H9 (cell line): ENCODE measurements around the gene SLC35E3. TPM values are rescaled to one million over a fixed set of nuclear protein-coding genes. Genes with fewer than 3 reads are reported as not detected.
"Not testable (repeated sequence)": the region's sequence is repeated elsewhere in the genome, so short reads cannot be mapped to it uniquely, and the experiment has no call there.

Experiments used
- DNase-seq: peaks from one replicate; pipeline ENCODE4 v3.0.0-alpha.2; 2017
- H2AFZ ChIP-seq: one replicate; pipeline ENCODE4 v1.6.1; 2013; ENCODE audit warnings: mild to moderate bottlenecking, low read length, control low read depth, moderate library complexity
- H2AK5ac ChIP-seq: 2 replicates; pipeline ENCODE4 v1.6.1; 2013; ENCODE audit warnings: low read length, control low read depth, mixed read lengths; ENCODE audit not compliant: insufficient read length
- H2BK120ac ChIP-seq: one replicate; pipeline ENCODE4 v1.6.1; 2013; ENCODE audit warnings: low read depth, mild to moderate bottlenecking, low read length, control low read depth, inconsistent platforms; ENCODE audit not compliant: poor library complexity, severe bottlenecking
- H2BK12ac ChIP-seq: 2 replicates; pipeline ENCODE4 v1.6.1; 2013; ENCODE audit warnings: low read length, control low read depth, mixed read lengths, low read depth; ENCODE audit not compliant: insufficient read length
- H2BK15ac ChIP-seq: 2 replicates; pipeline ENCODE4 v1.6.1; 2013; ENCODE audit warnings: low read depth, low read length, control low read depth
- H2BK20ac ChIP-seq: one replicate; pipeline ENCODE4 v1.6.1; 2013; ENCODE audit warnings: low read depth, mild to moderate bottlenecking, low read length, control low read depth, inconsistent platforms; ENCODE audit not compliant: poor library complexity, severe bottlenecking
- H2BK5ac ChIP-seq: 2 replicates; pipeline ENCODE4 v1.6.1; 2013; ENCODE audit warnings: low read length, control low read depth, mixed read lengths; ENCODE audit not compliant: insufficient read length
- H3K14ac ChIP-seq: 2 replicates; pipeline ENCODE4 v1.6.1; 2013; ENCODE audit warnings: low read length, control low read depth; ENCODE audit not compliant: insufficient read depth
- H3K18ac ChIP-seq: 2 replicates; pipeline ENCODE4 v1.6.1; 2013; ENCODE audit warnings: low read depth, mild to moderate bottlenecking, mixed read lengths, low read length, control low read depth; ENCODE audit not compliant: insufficient read length
- H3K23ac ChIP-seq: 2 replicates; pipeline ENCODE4 v1.6.1; 2013; ENCODE audit warnings: low read length, control low read depth, mixed read lengths, low read depth; ENCODE audit not compliant: insufficient read length
- H3K23me2 ChIP-seq: 2 replicates; pipeline ENCODE4 v1.6.1; 2013; ENCODE audit warnings: low read depth, mild to moderate bottlenecking, mixed read lengths, low read length, control low read depth; ENCODE audit not compliant: insufficient read length, poor library complexity, severe bottlenecking
- H3K27ac ChIP-seq: 2 replicates; pipeline ENCODE4 v1.5.1; 2013; ENCODE audit warnings: low read length, control low read depth, mixed read lengths, low read depth; ENCODE audit not compliant: insufficient read length
- H3K27me3 ChIP-seq: 2 replicates; pipeline ENCODE4 v1.6.1; 2013; ENCODE audit warnings: low read length, control low read depth, inconsistent platforms; ENCODE audit not compliant: insufficient read depth
- H3K4ac ChIP-seq: 2 replicates; pipeline ENCODE4 v1.6.1; 2013; ENCODE audit warnings: low read depth, mild to moderate bottlenecking, control low read depth, inconsistent platforms, low read length, moderate library complexity
- H3K4me1 ChIP-seq: 2 replicates; pipeline ENCODE4 v1.6.1; 2013; ENCODE audit warnings: low read length, control low read depth, inconsistent platforms; ENCODE audit not compliant: insufficient read depth
- H3K4me2 ChIP-seq: 2 replicates; pipeline ENCODE4 v1.6.1; 2013; ENCODE audit warnings: low read length, control low read depth, mixed read lengths; ENCODE audit not compliant: insufficient read length, insufficient read depth
- H3K56ac ChIP-seq: 2 replicates; pipeline ENCODE4 v1.6.1; 2013; ENCODE audit warnings: low read depth, mild to moderate bottlenecking, mixed read lengths, low read length, control low read depth; ENCODE audit not compliant: insufficient read length
- H3K79me1 ChIP-seq: 2 replicates; pipeline ENCODE4 v1.6.1; 2013; ENCODE audit warnings: low read depth, mild to moderate bottlenecking, moderate library complexity, low read length, control low read depth, inconsistent platforms; ENCODE audit not compliant: insufficient read depth, poor library complexity, severe bottlenecking
- H3K79me2 ChIP-seq: 2 replicates; pipeline ENCODE4 v1.6.1; 2013; ENCODE audit warnings: low read length, control low read depth, inconsistent platforms; ENCODE audit not compliant: insufficient read depth
- H3K9ac ChIP-seq: 2 replicates; pipeline ENCODE4 v1.6.1; 2013; ENCODE audit warnings: low read length, control low read depth, mixed read lengths; ENCODE audit not compliant: insufficient read length; ENCODE audit errors: extremely low read depth
- H3K9me3 ChIP-seq: one replicate; pipeline ENCODE4 v1.6.1; 2013; ENCODE audit warnings: low read depth, low read length, inconsistent platforms; ENCODE audit not compliant: control insufficient read depth
- H3T11ph ChIP-seq: one replicate; pipeline ENCODE4 v1.6.1; 2013; ENCODE audit warnings: mild to moderate bottlenecking, low read length, control low read depth, inconsistent platforms
- H4K20me1 ChIP-seq: one replicate; pipeline ENCODE4 v1.6.1; 2013; ENCODE audit not compliant: control insufficient read depth, insufficient read length, insufficient read depth
- H4K5ac ChIP-seq: 2 replicates; pipeline ENCODE4 v1.6.1; 2013; ENCODE audit warnings: low read depth, mild to moderate bottlenecking, mixed read lengths, low read length, control low read depth; ENCODE audit not compliant: insufficient read length
- H4K8ac ChIP-seq: replicated peaks from 2 replicates; pipeline ENCODE4 v1.6.1; 2013; ENCODE audit warnings: low read length, control low read depth, mixed read lengths, low read depth; ENCODE audit not compliant: insufficient read length
- H4K91ac ChIP-seq: 2 replicates; pipeline ENCODE4 v1.6.1; 2013; ENCODE audit warnings: low read depth, mild to moderate bottlenecking, moderate library complexity, mixed read lengths, low read length, control low read depth; ENCODE audit not compliant: insufficient read length
- H3K27ac Mint-ChIP-seq, 3 experiments: 2 replicates in 2 of 3; 3 replicates in 1 of 3; pipeline ENCODE4 v1.8.0; 2020 to 2021; ENCODE audit warnings: mixed read lengths in 3 of 3, mild to moderate bottlenecking in 1 of 3, moderate library complexity in 1 of 3
- H3K27me3 Mint-ChIP-seq: 2 replicates; pipeline ENCODE4 v1.8.0; 2021; ENCODE audit warnings: low read depth, mild to moderate bottlenecking, moderate library complexity, mixed read lengths
- H3K36me3 Mint-ChIP-seq, 3 experiments: 2 replicates in 2 of 3; 3 replicates in 1 of 3; pipeline ENCODE4 v1.8.0; 2020 to 2021; ENCODE audit warnings: low read depth in 3 of 3, mixed read lengths in 3 of 3; ENCODE audit not compliant: insufficient read depth in 1 of 3
- H3K4me1 Mint-ChIP-seq, 2 experiments: 2 replicates each; pipeline ENCODE4 v1.8.0; 2020; ENCODE audit warnings: mixed read lengths in 2 of 2
- H3K4me3 Mint-ChIP-seq, 2 experiments: 2 replicates in 1 of 2; 3 replicates in 1 of 2; pipeline ENCODE4 v1.8.0; 2020 to 2021; ENCODE audit warnings: mild to moderate bottlenecking in 2 of 2, mixed read lengths in 2 of 2, moderate library complexity in 1 of 2
- H3K9me3 Mint-ChIP-seq, 2 experiments: 2 replicates in 1 of 2; 3 replicates in 1 of 2; pipeline ENCODE4 v1.8.0; 2020; ENCODE audit warnings: mild to moderate bottlenecking in 2 of 2, mixed read lengths in 2 of 2, moderate library complexity in 1 of 2
- CTCF ChIP-seq: fragments of 200-600 bp; sonication (generic); conservative IDR thresholded peaks from 3 replicates; pipeline ENCODE4 v1.8.0; 2021; ENCODE audit warnings: antibody characterized with exemption, mild to moderate bottlenecking
- WGBS: extraction: QIAGEN DNeasy Blood & Tissue Kit; methylation state at CpG from one replicate; pipeline ENCODE4 v1.1.7; 2013; ENCODE audit warnings: missing lambda C conversion rate, low lambda C conversion rate, mixed read lengths; ENCODE audit not compliant: insufficient read length; ENCODE audit errors: extremely low coverage; 5-methylcytosine and 5-hydroxymethylcytosine counted together
- total RNA-seq: library from RNA; stranded (reverse); gene quantifications from 2 replicates; pipeline ENCODE4 v1.2.1, GENCODE V29; 2021

The SLC35E3 gene
- total RNA-seq, 1 experiment from 2014 or later, result 17.9 TPM

- H4K8ac ChIP-seq, result no peak overlapping the region
- no peak overlapping the region for H2BK20ac ChIP-seq
- DNase-seq, result no peak
- Mint-ChIP-seq H3K9me3 (peaks cover 0 to 2% of the 10 kb centered on the region in 2 experiments; a peak in 2 of 5 replicates), H3K27ac (no peak overlapping the region; a peak in 1 of 7 replicates), H3K27me3 (no peaks in the 10 kb centered on the region), H3K4me1 (peaks cover 28 to 33% of the 10 kb centered on the region in 2 experiments), H3K4me3 (peak overlapping the region; percentile 94 to 95), H3K36me3 (peaks cover 17 to 29% (median 25%) of the 10 kb centered on the region in 3 experiments)
- no peaks in the 10 kb centered on the region for H3K27me3 ChIP-seq
- no peak for TF ChIP-seq CTCF
- peak overlapping the region; percentile 48 for H3K4me2 ChIP-seq
- H3K18ac ChIP-seq, result no peak overlapping the region
- H2BK12ac ChIP-seq, result no peak overlapping the region
- H3K9me3 ChIP-seq, result no peaks in the 10 kb centered on the region
- no peaks in the 10 kb centered on the region for H3K79me1 ChIP-seq
- H3K4ac ChIP-seq, result no peak overlapping the region
- H3K23me2 ChIP-seq, result peaks cover 9% of the 10 kb centered on the region
- H3K56ac ChIP-seq, result no peak overlapping the region
- no peak overlapping the region for H2BK15ac ChIP-seq
- no peak overlapping the region for H3T11ph ChIP-seq
- no peak overlapping the region for H3K27ac ChIP-seq
- H4K5ac ChIP-seq, result no peak overlapping the region
- H2BK5ac ChIP-seq, result no peak overlapping the region
- no peak overlapping the region for H2AK5ac ChIP-seq
- H3K23ac ChIP-seq, result no peak overlapping the region
- H3K79me2 ChIP-seq, result peaks cover 3% of the 10 kb centered on the region; the same call in 1 of the 2 replicates
- H4K91ac ChIP-seq, result no peak overlapping the region
- H3K9ac ChIP-seq, result no peak overlapping the region
- H2BK120ac ChIP-seq, result no peak overlapping the region
- no peak overlapping the region for H2AFZ ChIP-seq
- no CpG with 5 or more reads among the region's 18 CpGs for WGBS
- H3K4me1 ChIP-seq, result peaks cover 4% of the 10 kb centered on the region; the same call in 1 of the 2 replicates
- H3K14ac ChIP-seq, result no peak overlapping the region
- no peaks in the 10 kb centered on the region for H4K20me1 ChIP-seq
Observed at GRCh38 chr12:68806488-68807237, 60.7 kb downstream of the SLC35E3 start.

- H3K9me3 ChIP-seq, H3K4me1 ChIP-seq, H4K8ac ChIP-seq, H2AFZ ChIP-seq, H3K9me3 Mint-ChIP-seq, H4K20me1 ChIP-seq, H3K79me2 ChIP-seq, H3K23ac ChIP-seq, H4K91ac ChIP-seq, H2BK12ac ChIP-seq, H3K14ac ChIP-seq, H3K4ac ChIP-seq, H2BK20ac ChIP-seq, H3T11ph ChIP-seq, H2BK120ac ChIP-seq, H3K23me2 ChIP-seq, H3K27me3 ChIP-seq, H2BK15ac ChIP-seq, H3K27me3 Mint-ChIP-seq, DNase-seq, H3K56ac ChIP-seq, H3K79me1 ChIP-seq, H2BK5ac ChIP-seq, H2AK5ac ChIP-seq, H4K5ac ChIP-seq: not testable (repeated sequence)
- peak overlapping the region; percentile 28 for H3K9ac ChIP-seq
- Mint-ChIP-seq H3K4me1 (peaks cover 29 to 33% of the 10 kb centered on the region in 2 experiments), H3K4me3 (peak overlapping the region; percentile 94 to 95), H3K27ac (peak overlapping the region; percentile 97), H3K36me3 (peaks cover 17 to 32% (median 29%) of the 10 kb centered on the region in 3 experiments)
- peak overlapping the region; percentile 48 for H3K4me2 ChIP-seq
- H3K27ac ChIP-seq, result peak overlapping the region; percentile 33
- peak overlapping the region; percentile 7 for H3K18ac ChIP-seq
- no CpG with 5 or more reads among the region's 10 CpGs for WGBS
Observed at GRCh38 chr12:68807274-68807575, 61.2 kb downstream of the SLC35E3 start.
